ENCODE data around the gene RAB11FIP2.
A peak's percentile ranks its signal among the peaks of the same experiment; 100 is the strongest.

RAB11FIP2 gene

GRCh38 chr10:118054383-118054782, 7.6 kb upstream of the RAB11FIP2 start:
- no peaks in the 10 kb centered on the region for H3K36me3 ChIP-seq (ENCODE audit: control insufficient read depth, insufficient read depth, low read length)
- no peak overlapping the region for H3K4me3 ChIP-seq (ENCODE audit: insufficient read depth, low read depth, low read length)
- 92 to 97% methylated on average over 2 of the region's 2 CpGs for WGBS, 2 experiments
- H3K4me1 ChIP-seq (ENCODE audit: control insufficient read depth, insufficient read depth, low read length), result no peaks in the 10 kb centered on the region
- no peak overlapping the region for H3K27ac ChIP-seq (ENCODE audit: insufficient read depth, low read depth, low read length, poor library complexity, severe bottlenecking)
- H3K27me3 ChIP-seq (ENCODE audit: control insufficient read depth, insufficient read depth, low read length, poor library complexity, severe bottlenecking), result no peaks in the 10 kb centered on the region
- H3K9me3 ChIP-seq (ENCODE audit: control insufficient read depth, low read length), result no peaks in the 10 kb centered on the region

- no peaks in the 10 kb centered on the region for H3K27me3 ChIP-seq (ENCODE audit: control insufficient read depth, insufficient read depth, low read length, poor library complexity, severe bottlenecking)
- no peaks in the 10 kb centered on the region for H3K9me3 ChIP-seq (ENCODE audit: control insufficient read depth, low read length)
- H3K36me3 ChIP-seq (ENCODE audit: control insufficient read depth, insufficient read depth, low read length), result no peaks in the 10 kb centered on the region
- no peak overlapping the region for H3K4me3 ChIP-seq (ENCODE audit: insufficient read depth, low read depth, low read length)
- H3K4me1 ChIP-seq (ENCODE audit: control insufficient read depth, insufficient read depth, low read length), result no peaks in the 10 kb centered on the region
- WGBS, 2 experiments, result 83 to 90% methylated on average over 1 of the region's 2 CpGs
- no peak overlapping the region for H3K27ac ChIP-seq (ENCODE audit: insufficient read depth, low read depth, low read length, poor library complexity, severe bottlenecking)
Measured at GRCh38 chr10:118052816-118053215, 6.1 kb upstream of the RAB11FIP2 start.

- Histone ChIP-seq H3K27me3 (ENCODE audit: control insufficient read depth, insufficient read depth, low read length, poor library complexity, severe bottlenecking) (no peaks in the 10 kb centered on the region), H3K4me1 (ENCODE audit: control insufficient read depth, insufficient read depth, low read length) (peaks cover 4% of the 10 kb centered on the region), H3K4me3 (ENCODE audit: insufficient read depth, low read depth, low read length) (no peak overlapping the region), H3K9me3 (ENCODE audit: control insufficient read depth, low read length) (no peaks in the 10 kb centered on the region), H3K27ac (ENCODE audit: insufficient read depth, low read depth, low read length, poor library complexity, severe bottlenecking) (no peak overlapping the region), H3K36me3 (ENCODE audit: control insufficient read depth, insufficient read depth, low read length) (no peaks in the 10 kb centered on the region)
- WGBS, 2 experiments, result 96% methylated on average over 4 to 5 of the region's 5 CpGs
Measured at GRCh38 chr10:118047880-118048279, 1.1 kb upstream of the RAB11FIP2 start.

GRCh38 chr10:118047157-118047719, 497 bp upstream of the RAB11FIP2 start:
- Histone ChIP-seq H3K9me3 (ENCODE audit: control insufficient read depth, low read length) (no peaks in the 10 kb centered on the region), H3K27me3 (ENCODE audit: control insufficient read depth, insufficient read depth, low read length, poor library complexity, severe bottlenecking) (no peaks in the 10 kb centered on the region), H3K4me1 (ENCODE audit: control insufficient read depth, insufficient read depth, low read length) (peaks cover 4% of the 10 kb centered on the region), H3K27ac (ENCODE audit: insufficient read depth, low read depth, low read length, poor library complexity, severe bottlenecking) (peak overlapping the region; percentile 95), H3K4me3 (ENCODE audit: insufficient read depth, low read depth, low read length) (peak overlapping the region; percentile 75), H3K36me3 (ENCODE audit: control insufficient read depth, insufficient read depth, low read length) (no peaks in the 10 kb centered on the region)
- WGBS, 2 experiments, result 60 to 61% methylated on average over 22 of the region's 22 CpGs

GRCh38 chr10:118045837-118046394, 825 bp downstream of the RAB11FIP2 start:
- no peaks in the 10 kb centered on the region for H3K27me3 ChIP-seq (ENCODE audit: control insufficient read depth, insufficient read depth, low read length, poor library complexity, severe bottlenecking)
- peak overlapping the region; percentile 75 for H3K4me3 ChIP-seq (ENCODE audit: insufficient read depth, low read depth, low read length)
- no peaks in the 10 kb centered on the region for H3K9me3 ChIP-seq (ENCODE audit: control insufficient read depth, low read length)
- no peaks in the 10 kb centered on the region for H3K36me3 ChIP-seq (ENCODE audit: control insufficient read depth, insufficient read depth, low read length)
- WGBS, 2 experiments, result 1 to 2% methylated on average over 14 of the region's 14 CpGs
- peak overlapping the region; percentile 95 for H3K27ac ChIP-seq (ENCODE audit: insufficient read depth, low read depth, low read length, poor library complexity, severe bottlenecking)
- H3K4me1 ChIP-seq (ENCODE audit: control insufficient read depth, insufficient read depth, low read length), result peaks cover 4% of the 10 kb centered on the region

- Histone ChIP-seq H3K9me3 (ENCODE audit: control insufficient read depth, low read length) (no peaks in the 10 kb centered on the region), H3K27me3 (ENCODE audit: control insufficient read depth, insufficient read depth, low read length, poor library complexity, severe bottlenecking) (no peaks in the 10 kb centered on the region), H3K4me3 (ENCODE audit: insufficient read depth, low read depth, low read length) (peak overlapping the region; percentile 75), H3K27ac (ENCODE audit: insufficient read depth, low read depth, low read length, poor library complexity, severe bottlenecking) (no peak overlapping the region), H3K4me1 (ENCODE audit: control insufficient read depth, insufficient read depth, low read length) (peaks cover 4% of the 10 kb centered on the region), H3K36me3 (ENCODE audit: control insufficient read depth, insufficient read depth, low read length) (no peaks in the 10 kb centered on the region)
- 83 to 84% methylated on average over 6 to 8 of the region's 8 CpGs for WGBS, 2 experiments
Measured at GRCh38 chr10:118045158-118045836, 1.4 kb downstream of the RAB11FIP2 start.

GRCh38 chr10:118042827-118043242, 3.9 kb downstream of the RAB11FIP2 start:
- Histone ChIP-seq H3K4me1 (ENCODE audit: control insufficient read depth, insufficient read depth, low read length) (peaks cover 4% of the 10 kb centered on the region), H3K4me3 (ENCODE audit: insufficient read depth, low read depth, low read length) (no peak overlapping the region), H3K27ac (ENCODE audit: insufficient read depth, low read depth, low read length, poor library complexity, severe bottlenecking) (no peak overlapping the region), H3K27me3 (ENCODE audit: control insufficient read depth, insufficient read depth, low read length, poor library complexity, severe bottlenecking) (no peaks in the 10 kb centered on the region), H3K9me3 (ENCODE audit: control insufficient read depth, low read length) (no peaks in the 10 kb centered on the region), H3K36me3 (ENCODE audit: control insufficient read depth, insufficient read depth, low read length) (no peaks in the 10 kb centered on the region)
- 91 to 96% methylated on average over 2 of the region's 2 CpGs for WGBS, 2 experiments

GRCh38 chr10:118042336-118042735, 4.4 kb downstream of the RAB11FIP2 start:
- H3K4me3 ChIP-seq (ENCODE audit: insufficient read depth, low read depth, low read length), result no peak overlapping the region
- H3K27ac ChIP-seq (ENCODE audit: insufficient read depth, low read depth, low read length, poor library complexity, severe bottlenecking), result no peak overlapping the region
- no peaks in the 10 kb centered on the region for H3K9me3 ChIP-seq (ENCODE audit: control insufficient read depth, low read length)
- no peaks in the 10 kb centered on the region for H3K36me3 ChIP-seq (ENCODE audit: control insufficient read depth, insufficient read depth, low read length)
- H3K4me1 ChIP-seq (ENCODE audit: control insufficient read depth, insufficient read depth, low read length), result peaks cover 4% of the 10 kb centered on the region
- H3K27me3 ChIP-seq (ENCODE audit: control insufficient read depth, insufficient read depth, low read length, poor library complexity, severe bottlenecking), result no peaks in the 10 kb centered on the region

GRCh38 chr10:118041316-118041715, 5.4 kb downstream of the RAB11FIP2 start:
- Histone ChIP-seq H3K27me3 (ENCODE audit: control insufficient read depth, insufficient read depth, low read length, poor library complexity, severe bottlenecking) (no peaks in the 10 kb centered on the region), H3K9me3 (ENCODE audit: control insufficient read depth, low read length) (no peaks in the 10 kb centered on the region), H3K4me1 (ENCODE audit: control insufficient read depth, insufficient read depth, low read length) (peaks cover 4% of the 10 kb centered on the region), H3K4me3 (ENCODE audit: insufficient read depth, low read depth, low read length) (no peak overlapping the region), H3K36me3 (ENCODE audit: control insufficient read depth, insufficient read depth, low read length) (no peaks in the 10 kb centered on the region), H3K27ac (ENCODE audit: insufficient read depth, low read depth, low read length, poor library complexity, severe bottlenecking) (no peak overlapping the region)
- 92% methylated on average over 1 of the region's 2 CpGs; no CpG with 5 or more reads in 1 of the 2 experiments for WGBS, 2 experiments

GRCh38 chr10:118036281-118036875, 10.4 kb downstream of the RAB11FIP2 start:
- H3K4me1 ChIP-seq (ENCODE audit: control insufficient read depth, insufficient read depth, low read length), result no peaks in the 10 kb centered on the region
- WGBS, 2 experiments, result 88 to 92% methylated on average over 4 of the region's 4 CpGs
- no peak overlapping the region for H3K27ac ChIP-seq (ENCODE audit: insufficient read depth, low read depth, low read length, poor library complexity, severe bottlenecking)
- H3K36me3 ChIP-seq (ENCODE audit: control insufficient read depth, insufficient read depth, low read length), result no peaks in the 10 kb centered on the region
- no peak overlapping the region for H3K4me3 ChIP-seq (ENCODE audit: insufficient read depth, low read depth, low read length)
- H3K27me3 ChIP-seq (ENCODE audit: control insufficient read depth, insufficient read depth, low read length, poor library complexity, severe bottlenecking), result no peaks in the 10 kb centered on the region
- H3K9me3 ChIP-seq (ENCODE audit: control insufficient read depth, low read length), result no peaks in the 10 kb centered on the region

All from ectodermal cell (in vitro differentiated cells).